ENCODE data around the gene NTN1.

NTN1 gene

GRCh38 chr17:9261081-9262012 is 240.0 kb downstream of the NTN1 start:
- no peak for DNase-seq (ENCODE audit: low spot score)
- in situ Hi-C loops (cut with MboI; ENCODE audit: low sequenced_read_pairs, unreplicated experiment) = no loop called here
- no peak for TF ChIP-seq CTCF (IDR thresholded peaks at IDR 0.05; ENCODE audit: borderline replicate concordance, control extremely low read depth, extremely low read depth, insufficient read depth, missing control alignments)

DNA sequence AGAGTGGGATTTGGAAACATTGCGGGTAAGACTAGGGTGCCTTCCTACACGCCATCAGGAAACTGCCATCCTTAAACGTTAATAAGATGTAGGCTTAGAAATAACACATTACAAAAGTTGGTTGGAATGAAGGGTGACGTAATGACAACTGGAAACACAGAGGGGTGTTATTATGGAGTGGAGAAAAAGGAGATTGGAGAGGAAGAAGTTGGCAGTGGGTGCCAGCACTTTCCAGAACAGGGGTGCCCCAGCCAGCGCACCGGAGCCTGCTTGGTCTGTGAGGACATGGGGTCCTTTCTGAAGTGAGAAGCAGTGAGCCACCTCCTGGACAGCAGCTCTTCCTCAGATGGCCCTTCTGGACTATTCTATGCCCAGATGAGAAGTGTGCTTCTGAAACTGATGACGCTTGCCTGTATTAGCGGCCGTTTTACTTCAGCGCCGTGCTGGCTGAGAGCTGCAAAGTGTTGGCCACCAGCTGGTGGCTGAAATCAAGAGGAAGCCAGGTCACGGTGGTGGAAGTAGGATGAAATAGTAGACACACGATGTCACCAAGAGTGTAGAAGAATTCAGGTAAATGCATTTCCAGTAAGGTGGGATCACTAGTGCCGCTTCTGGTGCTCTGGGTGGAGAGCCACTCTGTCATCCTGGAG is 244.8 kb downstream of the NTN1 start:
- DNase-seq (ENCODE audit: low spot score) = no peak
- no peak for TF ChIP-seq CTCF (IDR thresholded peaks at IDR 0.05; ENCODE audit: borderline replicate concordance, control extremely low read depth, extremely low read depth, insufficient read depth, missing control alignments)
- in situ Hi-C loops (cut with MboI; ENCODE audit: low sequenced_read_pairs, unreplicated experiment) = no loop called here

GRCh38 chr17:9266697-9267117 is 245.4 kb downstream of the NTN1 start:
- TF ChIP-seq CTCF (IDR thresholded peaks at IDR 0.05; ENCODE audit: borderline replicate concordance, control extremely low read depth, extremely low read depth, insufficient read depth, missing control alignments) = no peak
- no peak for DNase-seq (ENCODE audit: low spot score)
- in situ Hi-C loops (cut with MboI; ENCODE audit: low sequenced_read_pairs, unreplicated experiment) = no loop called here

GRCh38 chr17:9268546-9268945 is 247.2 kb downstream of the NTN1 start:
- TF ChIP-seq CTCF (IDR thresholded peaks at IDR 0.05; ENCODE audit: borderline replicate concordance, control extremely low read depth, extremely low read depth, insufficient read depth, missing control alignments) = no peak
- in situ Hi-C loops (cut with MboI; ENCODE audit: low sequenced_read_pairs, unreplicated experiment) = no loop called here
- DNase-seq (ENCODE audit: low spot score) = no peak

- no peak for TF ChIP-seq CTCF (IDR thresholded peaks at IDR 0.05; ENCODE audit: borderline replicate concordance, control extremely low read depth, extremely low read depth, insufficient read depth, missing control alignments)
- no peak for DNase-seq (ENCODE audit: low spot score)
- in situ Hi-C loops (cut with MboI; ENCODE audit: low sequenced_read_pairs, unreplicated experiment) = no loop called here
Measured at GRCh38 chr17:9269350-9270035, 248.2 kb downstream of the NTN1 start.

DNA sequence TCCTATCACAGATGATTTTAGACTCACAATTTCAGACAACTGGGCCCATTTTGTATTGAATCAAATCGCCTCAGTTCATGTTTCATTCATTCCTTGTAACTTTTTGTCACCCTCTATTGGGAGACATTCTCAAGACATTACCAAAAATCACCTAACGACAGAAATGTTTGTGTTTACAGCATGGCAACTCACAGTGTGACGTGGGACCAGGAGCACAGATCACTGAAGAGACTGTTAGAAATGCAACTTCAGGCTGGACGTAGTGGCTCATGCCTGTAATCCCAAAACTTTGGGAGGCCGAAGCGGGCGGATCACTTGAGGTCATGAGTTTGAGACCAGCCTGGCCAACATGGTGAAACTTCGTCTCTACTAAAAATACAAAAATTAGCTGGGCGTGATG is 249.6 kb downstream of the NTN1 start:
- no peak for DNase-seq (ENCODE audit: low spot score)
- in situ Hi-C loops (cut with MboI; ENCODE audit: low sequenced_read_pairs, unreplicated experiment) = no loop called here
- no peak for TF ChIP-seq CTCF (IDR thresholded peaks at IDR 0.05; ENCODE audit: borderline replicate concordance, control extremely low read depth, extremely low read depth, insufficient read depth, missing control alignments)
